Progenitor cell of endocrine pancreas (in vitro differentiated cells): ENCODE results near the gene SALL1. TPM values are rescaled to one million over a fixed set of nuclear protein-coding genes. Genes with fewer than 3 reads are reported as not detected.

ENCODE experiments used
- DNase-seq: peaks from one replicate; pipeline ENCODE4 v3.0.0; 2021; ENCODE audit warnings: low spot score; ENCODE audit not compliant: unreplicated experiment
- H3K27ac Mint-ChIP-seq: 2 replicates; pipeline ENCODE4 v1.8.0; 2021; ENCODE audit warnings: mild to moderate bottlenecking, moderate library complexity, mixed read lengths
- H3K27me3 Mint-ChIP-seq: 2 replicates; pipeline ENCODE4 v1.8.0; 2021; ENCODE audit warnings: mixed read lengths
- H3K36me3 Mint-ChIP-seq: 2 replicates; pipeline ENCODE4 v1.8.0; 2022; ENCODE audit warnings: mixed read lengths; ENCODE audit not compliant: insufficient read depth
- H3K4me1 Mint-ChIP-seq: 2 replicates; pipeline ENCODE4 v1.8.0; 2021; ENCODE audit warnings: low read depth, mixed read lengths
- H3K4me3 Mint-ChIP-seq: 2 replicates; pipeline ENCODE4 v1.8.0; 2021; ENCODE audit warnings: low read depth, mild to moderate bottlenecking, moderate library complexity, mixed read lengths
- H3K9me3 Mint-ChIP-seq: 2 replicates; pipeline ENCODE4 v1.8.0; 2021; ENCODE audit warnings: low read depth, mixed read lengths
- CTCF ChIP-seq: fragments of 200-600 bp; sonication (generic); IDR thresholded peaks from one replicate; pipeline ENCODE4 v1.5.0; 2021; ENCODE audit warnings: antibody characterized with exemption, mild to moderate bottlenecking; ENCODE audit not compliant: unreplicated experiment
- total RNA-seq: library from RNA; stranded (reverse); gene quantifications from 2 replicates; pipeline ENCODE4 v1.2.1, GENCODE V29; 2021

Gene SALL1
- total RNA-seq, 1 donor from 2014 or later, result 11.0 TPM

- H3K27ac Mint-ChIP-seq, result no peak overlapping the region
- TF ChIP-seq CTCF, result no peak
- H3K27me3 Mint-ChIP-seq, result peaks cover 70% of the 10 kb centered on the region
- peaks cover 3% of the 10 kb centered on the region for H3K36me3 Mint-ChIP-seq
- no peak overlapping the region for H3K4me3 Mint-ChIP-seq
- H3K4me1 Mint-ChIP-seq, result no peaks in the 10 kb centered on the region
- peaks cover 7% of the 10 kb centered on the region for H3K9me3 Mint-ChIP-seq
- DNase-seq, result no peak
Observed at GRCh38 chr16:51167170-51167895, 16.3 kb upstream of the SALL1 start.

- H3K4me3 Mint-ChIP-seq, result no peak overlapping the region
- no peaks in the 10 kb centered on the region for H3K4me1 Mint-ChIP-seq
- TF ChIP-seq CTCF, result no peak
- H3K27me3 Mint-ChIP-seq, result peaks cover 67% of the 10 kb centered on the region
- H3K36me3 Mint-ChIP-seq, result peaks cover 3% of the 10 kb centered on the region
- no peak for DNase-seq
- peaks cover 7% of the 10 kb centered on the region for H3K9me3 Mint-ChIP-seq
- H3K27ac Mint-ChIP-seq, result no peak overlapping the region
Observed at GRCh38 chr16:51166541-51166940, 15.5 kb upstream of the SALL1 start.

- Mint-ChIP-seq H3K27me3 (peaks cover 72% of the 10 kb centered on the region), H3K36me3 (peaks cover 3% of the 10 kb centered on the region), H3K27ac (no peak overlapping the region), H3K9me3 (peaks cover 7% of the 10 kb centered on the region), H3K4me3 (no peak overlapping the region), H3K4me1 (no peaks in the 10 kb centered on the region)
- TF ChIP-seq CTCF, result no peak
- no peak for DNase-seq
Observed at GRCh38 chr16:51166091-51166490, 15.0 kb upstream of the SALL1 start.

GRCh38 chr16:51165043-51165442 is 14.0 kb upstream of the SALL1 start:
- Mint-ChIP-seq H3K4me3 (no peak overlapping the region), H3K36me3 (no peaks in the 10 kb centered on the region), H3K27me3 (peaks cover 72% of the 10 kb centered on the region), H3K4me1 (no peaks in the 10 kb centered on the region), H3K27ac (no peak overlapping the region), H3K9me3 (peaks cover 6% of the 10 kb centered on the region)
- DNase-seq, result no peak
- TF ChIP-seq CTCF, result no peak

- no peaks in the 10 kb centered on the region for H3K4me1 Mint-ChIP-seq
- H3K36me3 Mint-ChIP-seq, result no peaks in the 10 kb centered on the region
- no peak overlapping the region for H3K4me3 Mint-ChIP-seq
- H3K27ac Mint-ChIP-seq, result no peak overlapping the region
- DNase-seq, result no peak
- H3K9me3 Mint-ChIP-seq, result peaks cover 6% of the 10 kb centered on the region
- peaks cover 73% of the 10 kb centered on the region for H3K27me3 Mint-ChIP-seq
- TF ChIP-seq CTCF, result no peak
Observed at GRCh38 chr16:51164574-51164973, 13.5 kb upstream of the SALL1 start.
